Subcutaneous adipose tissue (tissue), 4 donors: Measurements from ENCODE around the gene LANCL2. TPM values are rescaled to one million over a fixed set of nuclear protein-coding genes. Genes with fewer than 3 reads are reported as not detected.

Experiments used
- total RNA-seq, 4 donors: library from RNA; depleted of rRNA; stranded (reverse); fragments of >200 nt; gene quantifications; one replicate each; pipeline ENCODE4 v1.1.0, GENCODE V29; 2016
- TF ChIP-seq, protein P1 (sequence below): fragments of 450-650 bp; IDR thresholded peaks from one replicate; pipeline ENCODE4 v1.5.1; 2016; ENCODE audit warnings: low read depth, mild to moderate bottlenecking, control low read depth, antibody characterized with exemption, moderate library complexity

LANCL2 gene
- total RNA-seq, 4 donors from 2014 or later: 6.1 to 11.1 (median 9.6) TPM

DNA sequence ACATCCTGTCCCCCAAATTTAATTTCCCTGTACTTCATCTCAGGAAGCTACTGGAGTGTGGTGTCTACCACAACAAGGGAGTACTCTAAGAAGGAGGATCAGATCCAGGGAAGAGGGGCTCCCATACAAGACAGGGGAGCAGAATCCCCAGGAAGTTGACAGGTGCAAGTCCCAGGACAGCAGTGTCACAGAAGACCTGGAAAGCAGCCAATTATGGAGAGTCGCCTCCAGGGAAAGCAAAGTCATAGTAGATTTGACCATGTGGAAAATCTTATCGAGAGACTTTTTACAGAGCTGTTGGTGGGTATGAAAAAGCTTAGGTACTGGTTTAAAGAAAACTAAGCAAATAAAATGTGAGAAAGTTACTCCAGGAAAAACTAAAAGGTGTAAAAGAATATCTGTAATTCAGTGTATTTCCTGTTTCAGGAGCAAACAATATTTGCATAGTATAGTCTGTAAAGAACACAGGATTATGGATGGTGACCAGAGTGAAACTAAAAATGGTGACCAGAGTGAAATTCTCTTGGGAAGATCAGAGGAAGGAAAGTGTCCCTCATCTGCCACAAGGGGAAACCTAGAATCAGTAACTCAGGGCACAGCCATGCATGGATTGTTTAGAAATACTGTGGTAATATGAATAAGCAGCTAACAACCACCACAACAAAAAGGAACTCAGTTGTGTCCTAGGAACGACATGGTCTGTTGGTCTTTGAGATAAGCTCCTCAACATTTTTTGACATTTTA is 44.5 kb downstream of the LANCL2 start:
- TF ChIP-seq, protein P1, sequence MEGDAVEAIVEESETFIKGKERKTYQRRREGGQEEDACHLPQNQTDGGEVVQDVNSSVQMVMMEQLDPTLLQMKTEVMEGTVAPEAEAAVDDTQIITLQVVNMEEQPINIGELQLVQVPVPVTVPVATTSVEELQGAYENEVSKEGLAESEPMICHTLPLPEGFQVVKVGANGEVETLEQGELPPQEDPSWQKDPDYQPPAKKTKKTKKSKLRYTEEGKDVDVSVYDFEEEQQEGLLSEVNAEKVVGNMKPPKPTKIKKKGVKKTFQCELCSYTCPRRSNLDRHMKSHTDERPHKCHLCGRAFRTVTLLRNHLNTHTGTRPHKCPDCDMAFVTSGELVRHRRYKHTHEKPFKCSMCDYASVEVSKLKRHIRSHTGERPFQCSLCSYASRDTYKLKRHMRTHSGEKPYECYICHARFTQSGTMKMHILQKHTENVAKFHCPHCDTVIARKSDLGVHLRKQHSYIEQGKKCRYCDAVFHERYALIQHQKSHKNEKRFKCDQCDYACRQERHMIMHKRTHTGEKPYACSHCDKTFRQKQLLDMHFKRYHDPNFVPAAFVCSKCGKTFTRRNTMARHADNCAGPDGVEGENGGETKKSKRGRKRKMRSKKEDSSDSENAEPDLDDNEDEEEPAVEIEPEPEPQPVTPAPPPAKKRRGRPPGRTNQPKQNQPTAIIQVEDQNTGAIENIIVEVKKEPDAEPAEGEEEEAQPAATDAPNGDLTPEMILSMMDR: no peak

DNA sequence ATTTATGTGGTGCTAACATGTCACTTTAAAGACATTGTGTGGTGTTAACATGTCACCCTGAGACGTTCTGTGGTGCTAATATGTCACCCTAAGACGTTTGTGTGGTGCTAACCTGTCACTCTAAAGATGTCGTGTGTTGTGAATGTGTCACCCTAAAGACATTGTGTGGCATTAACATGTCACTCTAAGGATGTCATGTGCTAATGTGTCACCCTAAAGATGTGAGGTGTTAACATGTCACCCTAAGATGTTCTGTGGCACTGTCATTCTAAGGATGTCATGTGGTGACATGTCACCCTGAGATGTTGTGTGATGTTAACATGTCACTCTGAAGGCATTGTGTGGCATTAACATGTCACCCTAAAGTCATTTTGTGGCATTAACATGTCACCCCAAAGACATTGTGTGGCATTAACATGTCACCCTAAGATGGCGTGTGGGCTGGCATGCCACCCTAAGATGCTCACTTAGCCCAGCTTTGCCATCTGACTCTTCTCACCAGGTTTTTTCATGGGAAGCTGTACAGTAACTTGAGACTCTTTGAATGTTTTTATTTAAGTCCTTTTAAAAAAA is 45.6 kb downstream of the LANCL2 start:
- TF ChIP-seq, protein P1: no peak

DNA sequence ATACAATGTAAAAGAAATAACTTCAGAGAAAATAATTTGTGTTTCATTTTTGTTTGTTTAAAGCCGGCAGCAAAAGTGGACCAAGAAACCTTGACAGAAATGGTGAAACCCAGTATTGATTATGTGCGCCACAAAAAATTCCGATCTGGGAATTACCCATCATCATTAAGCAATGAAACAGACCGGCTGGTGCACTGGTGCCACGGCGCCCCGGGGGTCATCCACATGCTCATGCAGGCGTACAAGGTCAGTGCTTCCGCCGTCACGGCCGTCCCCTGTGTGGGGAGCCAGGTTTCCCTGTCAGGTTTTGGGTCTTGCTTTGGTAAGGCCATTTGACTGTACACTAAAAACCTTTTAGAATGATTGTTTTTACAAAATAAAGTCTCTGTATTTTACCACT is 46.7 kb downstream of the LANCL2 start:
- TF ChIP-seq, protein P1: no peak

DNA sequence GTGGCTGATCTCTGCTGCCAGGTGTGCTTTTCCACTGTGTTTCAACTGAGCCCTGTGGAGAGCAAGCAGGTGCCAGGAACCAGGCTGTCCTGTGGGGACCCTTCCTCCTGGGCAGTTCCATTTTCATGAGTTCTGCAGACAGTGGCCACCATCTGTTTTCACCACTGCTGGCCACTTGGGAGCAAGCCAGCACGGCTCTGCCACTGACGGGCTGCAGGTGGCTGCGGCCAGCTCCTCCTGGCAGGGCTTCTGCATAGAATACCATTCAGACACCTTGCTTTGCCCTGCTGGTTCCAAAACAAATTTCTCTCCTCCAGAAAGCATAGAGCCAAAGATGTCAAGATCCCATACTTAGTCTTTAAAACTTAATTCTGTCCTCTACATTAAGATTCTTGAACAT is 48.3 kb downstream of the LANCL2 start:
- TF ChIP-seq, protein P1: no peak

DNA sequence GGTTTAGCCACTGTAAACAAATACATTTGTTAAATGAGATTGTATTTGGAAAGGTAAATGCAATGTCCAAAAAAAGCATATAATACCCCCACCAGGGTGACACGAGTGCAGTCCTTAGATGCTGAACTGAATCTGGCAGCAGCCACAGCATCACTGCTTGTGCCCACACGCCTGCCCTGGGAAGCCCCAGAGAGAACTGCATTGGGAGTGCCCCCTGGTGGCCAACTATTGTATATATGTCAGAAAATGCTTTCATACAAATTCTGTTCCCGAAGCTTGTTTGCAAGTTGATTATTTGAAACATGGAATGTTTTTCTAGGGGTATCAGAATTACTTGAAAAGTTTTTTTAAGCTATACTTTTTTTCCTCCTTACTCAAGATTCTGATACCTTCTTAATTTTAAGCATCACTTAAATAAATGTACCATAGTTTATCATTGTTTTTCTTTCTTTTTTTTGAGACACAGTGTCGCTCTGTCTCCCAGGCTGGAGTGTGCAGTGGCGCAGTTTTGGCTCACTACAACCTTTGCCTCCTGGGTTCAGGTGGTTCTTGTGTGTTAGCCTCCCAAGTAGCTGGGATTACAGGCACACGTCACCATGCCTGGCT is 50.1 kb downstream of the LANCL2 start:
- TF ChIP-seq, protein P1: no peak

DNA sequence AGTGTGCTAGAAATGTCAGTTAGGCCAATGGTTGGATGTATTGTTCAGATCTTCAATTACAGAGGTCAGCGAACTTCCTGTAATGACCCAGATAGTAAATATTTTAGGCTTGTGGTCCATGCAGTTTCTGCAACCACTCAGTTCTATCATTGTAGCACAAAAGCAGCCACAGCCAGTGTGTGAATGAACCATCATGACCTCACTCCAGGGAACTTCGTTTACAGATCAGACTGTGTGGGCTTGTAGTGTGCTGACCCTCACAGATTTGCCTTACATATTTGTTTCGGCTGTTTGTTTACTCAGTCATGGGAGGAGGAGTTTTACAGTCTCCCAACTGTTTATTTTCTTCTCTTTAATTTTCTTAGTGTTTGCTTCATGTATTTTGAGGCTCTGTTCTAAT is 55.4 kb downstream of the LANCL2 start:
- TF ChIP-seq, protein P1: no peak

DNA sequence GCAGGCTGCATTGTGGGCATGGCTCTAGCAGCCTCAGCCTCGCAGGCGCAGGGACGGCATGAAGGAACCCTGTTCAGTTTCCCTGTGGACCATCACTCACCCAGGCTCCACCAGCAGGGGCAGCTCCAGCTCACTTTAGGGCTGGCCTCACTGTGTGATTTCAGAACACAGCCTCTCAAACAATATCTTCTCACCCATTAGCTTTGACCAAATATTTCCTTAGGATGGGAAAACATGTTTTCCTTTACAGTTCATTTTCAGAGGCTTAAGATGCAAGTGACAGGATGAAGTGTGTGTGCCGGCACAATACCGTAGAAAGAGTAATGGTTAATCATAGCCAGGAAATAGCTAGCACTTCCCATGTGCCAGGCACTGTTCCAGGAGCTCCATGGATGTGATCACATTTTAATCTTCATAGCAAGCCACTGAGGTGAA is 58.2 kb downstream of the LANCL2 start:
- TF ChIP-seq, protein P1: no peak
